Endothelial cell of umbilical vein (primary cell): ENCODE results near the gene CTDP1. TPM values are rescaled to one million over a fixed set of nuclear protein-coding genes. Genes with fewer than 3 reads are reported as not detected.

Experiments
- BruUV-seq: library from RNA; stranded (reverse); fragments of 400-500 nt; replicated peaks from 2 replicates; lab custom pipeline; 2021; lab: Mats Ljungman, UMichigan
- CTCF ChIA-PET: fragments of 300-600, 350-600 bp; sonication (Branson Sonifier 250); formaldehyde crosslinking; loops from one replicate; lab custom pipeline; 2021; ENCODE audit warnings: antibody characterized with exemption, inconsistent platforms; lab: Charles Lee
- POLR2A ChIA-PET: fragments of 300-600, 350-600 bp; sonication (Branson Sonifier 250); formaldehyde crosslinking; loops from one replicate; lab custom pipeline; 2021; ENCODE audit warnings: antibody characterized with exemption, inconsistent platforms; lab: Charles Lee
- DNase-seq: peaks from one replicate; pipeline ENCODE4 v3.0.0-alpha.2; 2011; ENCODE audit warnings: low read depth, low spot score
- FAIRE-seq: peaks from 2 replicates; lab custom pipeline; 2011; peaks lifted over from hg19 to GRCh38; lab: Jason Lieb, UNC
- H2AFZ ChIP-seq: 2 replicates; pipeline ENCODE4 v1.6.0; 2012; ENCODE audit warnings: low read depth, low read length, control low read depth, inconsistent platforms
- H3K27ac ChIP-seq: 2 replicates; pipeline ENCODE4 v1.5.1; 2011; ENCODE audit warnings: low read depth, mild to moderate bottlenecking, control low read depth, low read length, moderate library complexity; ENCODE audit not compliant: insufficient read depth
- H3K27me3 ChIP-seq, 2 experiments: 2 replicates each; pipeline versions ENCODE4 v1.6.0 to v1.6.1; 2011; ENCODE audit warnings: low read length in 2 of 2, mixed read lengths in 1 of 2; ENCODE audit not compliant: control insufficient read depth in 2 of 2, insufficient read depth in 2 of 2
- H3K36me3 ChIP-seq, 2 experiments: 2 replicates in 1 of 2; 3 replicates in 1 of 2; pipeline ENCODE4 v1.5.1; 2011; ENCODE audit warnings: low read length in 2 of 2, mild to moderate bottlenecking in 1 of 2, moderate library complexity in 1 of 2; ENCODE audit not compliant: control insufficient read depth in 2 of 2, insufficient read depth in 2 of 2; ENCODE audit errors: extremely low read depth in 1 of 2
- H3K4me1 ChIP-seq: 3 replicates; pipeline ENCODE4 v1.5.1; 2011; ENCODE audit warnings: mild to moderate bottlenecking, low read length; ENCODE audit not compliant: control insufficient read depth, insufficient read depth; ENCODE audit errors: extremely low read depth
- H3K4me2 ChIP-seq: 2 replicates; pipeline ENCODE4 v1.6.1; 2011; ENCODE audit warnings: low read length, control low read depth, mixed read lengths; ENCODE audit not compliant: insufficient read depth
- H3K4me3 ChIP-seq, 3 experiments: fragments of 200-600 bp in 1 of 3; sonication (generic), shearing (Covaris generic) in 1 of 3; replicated peaks in 1 of 3; 2 replicates each; pipeline ENCODE4 v1.5.1; 2011 to 2016; ENCODE audit warnings: control low read depth in 3 of 3, low read length in 3 of 3, mild to moderate bottlenecking in 2 of 3, inconsistent platforms in 1 of 3, low read depth in 1 of 3, moderate library complexity in 1 of 3; ENCODE audit not compliant: insufficient read depth in 1 of 3
- H3K79me2 ChIP-seq: 2 replicates; pipeline ENCODE4 v1.6.0; 2012; ENCODE audit warnings: low read length, inconsistent platforms; ENCODE audit not compliant: control insufficient read depth, insufficient read depth
- H3K9ac ChIP-seq: replicated peaks from 2 replicates; pipeline ENCODE3; 2011; ENCODE audit warnings: low read length, control low read depth; ENCODE audit not compliant: insufficient read depth; ENCODE audit errors: extremely low read depth
- H3K9me1 ChIP-seq: replicated peaks from 3 replicates; pipeline ENCODE4 v1.6.0; 2011; ENCODE audit warnings: mild to moderate bottlenecking, low read length; ENCODE audit not compliant: control insufficient read depth, insufficient read depth; ENCODE audit errors: extremely low read depth
- H3K9me3 ChIP-seq: replicated peaks from 2 replicates; pipeline ENCODE4 v1.5.1; 2012; ENCODE audit warnings: low read length, inconsistent platforms; ENCODE audit not compliant: control insufficient read depth, insufficient read depth
- H4K20me1 ChIP-seq: replicated peaks from 2 replicates; pipeline ENCODE3; 2011; ENCODE audit warnings: mild to moderate bottlenecking, low read length; ENCODE audit not compliant: control insufficient read depth, insufficient read depth; ENCODE audit errors: extremely low read depth
- CTCF ChIP-seq, 2 donors: IDR thresholded peaks; 1 replicate in 1 of 2; 2 replicates in 1 of 2; pipeline ENCODE4 v1.5.1; 2011; ENCODE audit warnings: low read length in 2 of 2, mild to moderate bottlenecking in 2 of 2, moderate library complexity in 2 of 2, control low read depth in 1 of 2, inconsistent platforms in 1 of 2, low read depth in 1 of 2; ENCODE audit not compliant: insufficient read depth in 1 of 2; ENCODE audit errors: extremely low read depth in 1 of 2
- EZH2 ChIP-seq: IDR thresholded peaks from 2 replicates; pipeline ENCODE4 v1.6.1; 2012; ENCODE audit warnings: borderline replicate concordance, low read depth, mild to moderate bottlenecking, moderate library complexity, low read length, inconsistent platforms; ENCODE audit not compliant: severe bottlenecking
- FOS ChIP-seq: IDR thresholded peaks from 2 replicates; pipeline ENCODE4 v1.6.1; 2011; ENCODE audit warnings: mild to moderate bottlenecking, low read length, moderate library complexity, borderline replicate concordance; ENCODE audit not compliant: insufficient read depth
- GATA2 ChIP-seq: IDR thresholded peaks from 2 replicates; pipeline ENCODE4 v1.7.0; 2011; ENCODE audit warnings: low read depth, mild to moderate bottlenecking, moderate library complexity, mixed read lengths, low read length; ENCODE audit not compliant: insufficient read length, insufficient read depth
- JUN ChIP-seq: IDR thresholded peaks from 2 replicates; pipeline ENCODE4 v1.6.1; 2011; ENCODE audit warnings: borderline replicate concordance, low read depth; ENCODE audit not compliant: insufficient read length, insufficient read depth
- MAX ChIP-seq: IDR thresholded peaks from 2 replicates; pipeline ENCODE4 v1.6.1; 2011; ENCODE audit not compliant: insufficient read depth, insufficient read length
- MYC ChIP-seq: IDR thresholded peaks from one replicate; pipeline ENCODE4 v1.6.1; 2011; ENCODE audit warnings: mild to moderate bottlenecking, low read depth, low read length
- POLR2A ChIP-seq: IDR thresholded peaks from 2 replicates; pipeline ENCODE4 v1.6.1; 2012; ENCODE audit warnings: low read depth, mild to moderate bottlenecking, control low read depth, low read length
- POLR2AphosphoS5 ChIP-seq: IDR thresholded peaks from 2 replicates; pipeline ENCODE4 v1.6.1; 2012; ENCODE audit warnings: low read depth, mild to moderate bottlenecking, control low read depth, low read length, moderate library complexity; ENCODE audit not compliant: insufficient read depth
- dilution Hi-C: fragments of 300-500 bp; cut with MboI; formaldehyde crosslinking; loops from one replicate; pipeline ENCODE4 v1.15.0; 2019; ENCODE audit warnings: low sequenced_read_pairs; ENCODE audit not compliant: extremely low pct_ligation_motif_present
- intact Hi-C: fragments of 100-400 bp; cut with micrococcal nuclease; formaldehyde crosslinking; loops from one replicate; pipeline ENCODE4 v1.10.0; 2022
- polyA plus RNA-seq, 4 experiments: library from polyadenylated mRNA; depleted of rRNA in 3 of 4; stranded (reverse) in 3 of 4; unstranded in 1 of 4; fragments of >200 nt; gene quantifications; 2 replicates each; pipeline versions ENCODE4 v1.2.1 to v1.2.3, GENCODE V29; 2011 to 2012; ENCODE audit warnings: missing spikeins in 1 of 4
- total RNA-seq: library from RNA; stranded (reverse); gene quantifications from 2 replicates; pipeline ENCODE4 v1.2.3, GENCODE V29; 2021

Gene CTDP1
- total and polyA plus RNA-seq, 2 donors (not counting 3 experiments of a cell fraction or from before 2014, with no cell fraction given): 15.3 to 27.6 TPM

- Histone ChIP-seq H3K27me3 (no peaks in the 10 kb centered on the region), H3K9ac (no peak overlapping the region), H2AFZ (no peak overlapping the region), H3K9me3 (no peaks in the 10 kb centered on the region), H3K4me1 (no peaks in the 10 kb centered on the region), H3K36me3 (peaks cover 4 to 29% of the 10 kb centered on the region in 2 experiments), H3K79me2 (peaks cover 5% of the 10 kb centered on the region), H3K4me3 (no peak overlapping the region), H3K4me2 (no peak overlapping the region), H3K9me1 (no peaks in the 10 kb centered on the region), H3K27ac (no peak overlapping the region), H4K20me1 (no peaks in the 10 kb centered on the region)
- FAIRE-seq: no peak
- no TSS peak for BruUV-seq
- intact Hi-C loops: no loop called here
- TF ChIP-seq GATA2 (no peak), MAX (no peak), CTCF (IDR thresholded peaks at IDR 0.05; ENCODE audit: extremely low read depth in 1 of 2, insufficient read depth in 1 of 2, low read depth in 1 of 2, low read length in 2 of 2) (no peak), EZH2 (no peak), POLR2A (no peak), JUN (no peak), FOS (no peak), MYC (no peak), POLR2AphosphoS5 (no peak)
- no peak for DNase-seq
- dilution Hi-C loops: no loop called here
- ChIA-PET CTCF (no interaction called here), POLR2A (no interaction called here)
Measured at GRCh38 chr18:79705272-79705671, 25.7 kb downstream of the CTDP1 start.
